Lower leg skin (tissue), 4 donors: ENCODE data around the gene TNNI2. TPM values are rescaled to one million over a fixed set of nuclear protein-coding genes. Genes with fewer than 3 reads are reported as not detected.
"Not testable (repeated sequence)": the region's sequence is repeated elsewhere in the genome, so short reads cannot be mapped to it uniquely, and the experiment has no call there.

ENCODE experiments used
- DNase-seq, 2 donors: peaks; one replicate each; pipeline ENCODE4 v3.0.0-alpha.2; 2019; ENCODE audit warnings: low spot score in 2 of 2
- H3K4me3 ChIP-seq: fragments of 200-600 bp; sonication (generic); 2 replicates; pipeline ENCODE4 v1.5.1; 2017; ENCODE audit warnings: mild to moderate bottlenecking, low read depth; ENCODE audit not compliant: poor library complexity, severe bottlenecking
- POLR2A ChIP-seq, 2 donors: fragments of 450-650 bp; IDR thresholded peaks; one replicate each; pipeline ENCODE4 v1.6.1; 2016 to 2017; ENCODE audit warnings: antibody characterized with exemption in 2 of 2, mild to moderate bottlenecking in 1 of 2, moderate library complexity in 1 of 2
- WGBS, 2 donors: methylation state at CpG; one replicate each; pipeline ENCODE4 v1.1.5; 2018; 5-methylcytosine and 5-hydroxymethylcytosine counted together
- intact Hi-C: fragments of 100-400 bp; cut with DNase I; formaldehyde crosslinking; loops from one replicate; pipeline ENCODE4 v1.15.0; 2023; ENCODE audit warnings: low total_unique reads
- total RNA-seq, 4 donors: library from RNA; depleted of rRNA; stranded (reverse); fragments of >200 nt; gene quantifications; one replicate each; pipeline ENCODE4 v1.1.0, GENCODE V29; 2016
- TF ChIP-seq, protein P1 (sequence below), 3 donors: fragments of 450-650 bp; IDR thresholded peaks; one replicate each; pipeline ENCODE4 v1.5.1; 2016; ENCODE audit warnings: antibody characterized with exemption in 3 of 3, mild to moderate bottlenecking in 3 of 3, moderate library complexity in 2 of 3

Gene TNNI2
- total RNA-seq, 4 donors from 2014 or later, result 10.7 to 17.7 (median 15.8) TPM

DNA sequence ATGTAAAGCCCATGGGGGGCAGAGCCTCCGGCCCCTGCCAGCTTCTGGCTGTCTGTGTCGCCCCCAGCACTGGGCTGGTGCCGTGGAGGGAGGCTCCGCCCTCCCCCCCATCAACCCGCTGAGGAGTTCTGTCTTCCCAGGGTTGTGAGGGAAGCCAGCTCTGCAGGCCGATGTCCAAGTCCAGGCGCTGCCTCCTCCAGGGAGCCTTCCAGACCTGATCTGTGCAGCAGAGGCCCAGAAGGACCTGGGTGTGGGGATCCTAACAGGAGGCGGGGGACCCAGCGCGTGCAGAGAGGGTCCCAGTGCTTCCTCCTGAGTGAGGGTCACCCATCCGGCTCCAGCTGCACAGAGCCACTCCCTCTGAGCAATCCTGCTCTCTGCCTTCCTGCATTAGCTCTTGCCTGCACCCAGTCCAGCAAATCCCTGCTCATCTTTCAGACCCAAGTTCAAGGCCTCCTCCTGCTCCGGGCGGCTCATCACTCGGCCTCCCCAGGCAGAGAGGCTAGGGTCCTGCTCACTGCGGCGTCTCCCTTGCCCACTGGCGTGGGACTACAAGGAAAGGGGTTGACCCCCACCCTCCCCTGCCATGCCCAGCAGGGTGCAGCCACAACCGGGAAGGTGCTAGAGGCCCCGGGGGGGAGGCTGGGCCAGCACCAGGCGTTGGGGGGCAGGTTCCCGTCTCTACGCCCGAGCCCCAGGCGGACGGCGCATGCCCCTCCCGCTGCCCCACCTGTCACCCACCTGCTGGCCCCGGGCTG is 36.5 kb downstream of the TNNI2 start:
- intact Hi-C loops, result no loop called here
- no peak for DNase-seq
- H3K4me3 ChIP-seq, result no peak overlapping the region
- TF ChIP-seq, protein P1, sequence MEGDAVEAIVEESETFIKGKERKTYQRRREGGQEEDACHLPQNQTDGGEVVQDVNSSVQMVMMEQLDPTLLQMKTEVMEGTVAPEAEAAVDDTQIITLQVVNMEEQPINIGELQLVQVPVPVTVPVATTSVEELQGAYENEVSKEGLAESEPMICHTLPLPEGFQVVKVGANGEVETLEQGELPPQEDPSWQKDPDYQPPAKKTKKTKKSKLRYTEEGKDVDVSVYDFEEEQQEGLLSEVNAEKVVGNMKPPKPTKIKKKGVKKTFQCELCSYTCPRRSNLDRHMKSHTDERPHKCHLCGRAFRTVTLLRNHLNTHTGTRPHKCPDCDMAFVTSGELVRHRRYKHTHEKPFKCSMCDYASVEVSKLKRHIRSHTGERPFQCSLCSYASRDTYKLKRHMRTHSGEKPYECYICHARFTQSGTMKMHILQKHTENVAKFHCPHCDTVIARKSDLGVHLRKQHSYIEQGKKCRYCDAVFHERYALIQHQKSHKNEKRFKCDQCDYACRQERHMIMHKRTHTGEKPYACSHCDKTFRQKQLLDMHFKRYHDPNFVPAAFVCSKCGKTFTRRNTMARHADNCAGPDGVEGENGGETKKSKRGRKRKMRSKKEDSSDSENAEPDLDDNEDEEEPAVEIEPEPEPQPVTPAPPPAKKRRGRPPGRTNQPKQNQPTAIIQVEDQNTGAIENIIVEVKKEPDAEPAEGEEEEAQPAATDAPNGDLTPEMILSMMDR (IDR thresholded peaks at IDR 0.05), result no peak
- TF ChIP-seq POLR2A (IDR thresholded peaks at IDR 0.05), result no peak
- WGBS, 2 donors, result 44 to 52% methylated on average over 22 to 23 of the region's 28 CpGs

GRCh38 chr11:1875851-1876301 is 37.1 kb downstream of the TNNI2 start:
- peak in 1 of 2 donors; percentile 87 for DNase-seq
- intact Hi-C loops, H3K4me3 ChIP-seq: not testable (repeated sequence)
- 48 to 72% methylated on average over 10 to 12 of the region's 13 CpGs for WGBS, 2 donors

GRCh38 chr11:1876361-1877063 is 37.7 kb downstream of the TNNI2 start:
- intact Hi-C loops, result no loop called here
- TF ChIP-seq POLR2A (IDR thresholded peaks at IDR 0.05), result no peak
- TF ChIP-seq, protein P1 (IDR thresholded peaks at IDR 0.05), result no peak
- H3K4me3 ChIP-seq, result no peak overlapping the region
- 6 to 13% methylated on average over 23 to 26 of the region's 26 CpGs for WGBS, 2 donors
- DNase-seq, result peak in 1 of 2 donors; percentile 91

GRCh38 chr11:1877211-1878136 is 38.7 kb downstream of the TNNI2 start:
- intact Hi-C loops, result no loop called here
- DNase-seq, result peak in 1 of 2 donors; percentile 91
- 22 to 34% methylated on average over 17 to 27 of the region's 33 CpGs for WGBS, 2 donors
- H3K4me3 ChIP-seq, result no peak overlapping the region
- TF ChIP-seq, protein P1 (IDR thresholded peaks at IDR 0.05), result no peak
- no peak for TF ChIP-seq POLR2A (IDR thresholded peaks at IDR 0.05)

DNA sequence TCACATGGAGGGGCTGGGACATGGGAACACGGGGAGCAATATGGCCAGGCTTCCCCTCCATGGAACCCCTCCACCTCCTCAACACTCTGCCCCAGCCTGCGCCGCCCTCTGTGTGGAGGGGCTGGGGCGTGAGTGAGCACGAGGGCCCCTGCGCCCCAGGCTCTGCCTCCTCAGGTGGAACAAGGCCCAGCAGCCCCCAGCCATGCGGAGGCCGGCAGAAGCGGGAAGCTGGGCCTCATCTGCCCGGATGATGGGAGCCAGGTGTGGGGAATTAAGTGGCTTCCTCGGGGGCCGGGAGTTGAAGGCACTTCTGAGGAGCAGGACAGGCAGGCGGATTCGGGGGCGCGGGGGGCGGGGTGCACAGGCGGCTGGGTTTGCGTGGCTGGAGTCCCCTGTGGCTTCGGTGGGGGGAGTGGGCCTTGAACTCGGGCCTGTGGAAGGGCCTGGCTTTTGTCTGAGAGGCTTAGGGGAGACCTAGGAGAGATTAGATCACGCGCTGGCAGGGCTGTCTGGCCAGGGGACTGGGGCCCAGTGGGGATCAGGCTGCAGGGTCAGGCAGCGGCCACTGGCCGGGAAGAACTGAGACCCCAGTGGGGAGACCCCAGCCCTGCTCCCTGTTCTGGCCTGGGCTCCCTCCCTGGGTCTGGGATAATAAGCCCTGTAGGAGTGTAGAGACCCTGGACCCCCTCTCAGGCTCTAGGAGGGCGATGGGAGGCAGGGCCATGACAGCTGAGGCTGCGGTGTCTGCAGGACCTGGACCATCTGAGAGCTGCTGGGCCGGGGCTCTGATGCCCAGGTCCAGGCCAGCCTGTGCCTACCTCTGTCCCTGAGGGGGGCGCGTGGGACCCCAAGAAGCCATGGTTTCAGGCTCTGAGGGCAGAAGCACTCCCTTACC is 39.6 kb downstream of the TNNI2 start:
- WGBS, 2 donors, result 57 to 64% methylated on average over 23 to 25 of the region's 30 CpGs
- peak in 1 of 2 donors; percentile 87 for DNase-seq
- H3K4me3 ChIP-seq, result no peak overlapping the region
- TF ChIP-seq, protein P1 (IDR thresholded peaks at IDR 0.05), result no peak
- no peak for TF ChIP-seq POLR2A (IDR thresholded peaks at IDR 0.05)
- intact Hi-C loops, result no loop called here
